Measurements from ENCODE around the gene MED25. TPM values are rescaled to one million over a fixed set of nuclear protein-coding genes. Genes with fewer than 3 reads are reported as not detected.

The MED25 gene
- total RNA-seq, 1 experiment from 2014 or later, result 89.7 TPM

GRCh38 chr19:49801401-49801888 lies 16.6 kb upstream of the MED25 start:
- no peaks in the 10 kb centered on the region for H3K9me3 Mint-ChIP-seq (ENCODE audit: low read depth, unreplicated experiment)
- DNase-seq, result no peak
- H3K4me1 Mint-ChIP-seq (ENCODE audit: low read depth, unreplicated experiment), result no peaks in the 10 kb centered on the region
- intact Hi-C loops (cut with micrococcal nuclease; ENCODE audit: unreplicated experiment), result no loop called here
- no peak overlapping the region for H3K27ac Mint-ChIP-seq (ENCODE audit: unreplicated experiment)
- CTCF ChIA-PET, result interaction anchor here (1.0 kb wide), 1 partner anchor 15 kb away, joined by 3 read pairs; no protein-coding TSS in a partner anchor
- BruUV-seq (replicated peaks), result no TSS peak
- H3K27me3 Mint-ChIP-seq (ENCODE audit: unreplicated experiment), result no peaks in the 10 kb centered on the region
- TF ChIP-seq CTCF (IDR thresholded peaks at IDR 0.05; ENCODE audit: unreplicated experiment), result no peak
- H3K36me3 Mint-ChIP-seq (ENCODE audit: insufficient read depth, unreplicated experiment), result peaks cover 40% of the 10 kb centered on the region
- no peak overlapping the region for H3K4me3 Mint-ChIP-seq (ENCODE audit: low read depth, unreplicated experiment)

- H3K27ac Mint-ChIP-seq (ENCODE audit: unreplicated experiment), result no peak overlapping the region
- intact Hi-C loops (cut with micrococcal nuclease; ENCODE audit: unreplicated experiment), result no loop called here
- H3K4me1 Mint-ChIP-seq (ENCODE audit: low read depth, unreplicated experiment), result no peaks in the 10 kb centered on the region
- CTCF ChIA-PET, result no interaction called here
- H3K4me3 Mint-ChIP-seq (ENCODE audit: low read depth, unreplicated experiment), result no peak overlapping the region
- no peak for TF ChIP-seq CTCF (IDR thresholded peaks at IDR 0.05; ENCODE audit: unreplicated experiment)
- H3K27me3 Mint-ChIP-seq (ENCODE audit: unreplicated experiment), result no peaks in the 10 kb centered on the region
- H3K36me3 Mint-ChIP-seq (ENCODE audit: insufficient read depth, unreplicated experiment), result peaks cover 41% of the 10 kb centered on the region
- no peaks in the 10 kb centered on the region for H3K9me3 Mint-ChIP-seq (ENCODE audit: low read depth, unreplicated experiment)
- no peak for DNase-seq
- no TSS peak for BruUV-seq (replicated peaks)
Measured at GRCh38 chr19:49801966-49802661, 16.0 kb upstream of the MED25 start.

- no TSS peak for BruUV-seq (replicated peaks)
- Mint-ChIP-seq H3K4me1 (ENCODE audit: low read depth, unreplicated experiment) (no peaks in the 10 kb centered on the region), H3K9me3 (ENCODE audit: low read depth, unreplicated experiment) (no peaks in the 10 kb centered on the region), H3K4me3 (ENCODE audit: low read depth, unreplicated experiment) (no peak overlapping the region), H3K27me3 (ENCODE audit: unreplicated experiment) (no peaks in the 10 kb centered on the region), H3K27ac (ENCODE audit: unreplicated experiment) (no peak overlapping the region), H3K36me3 (ENCODE audit: insufficient read depth, unreplicated experiment) (peaks cover 37% of the 10 kb centered on the region)
- intact Hi-C loops (cut with micrococcal nuclease; ENCODE audit: unreplicated experiment), result no loop called here
- CTCF ChIA-PET, result no interaction called here
- TF ChIP-seq CTCF (IDR thresholded peaks at IDR 0.05; ENCODE audit: unreplicated experiment), result no peak
- DNase-seq, result no peak
Measured at GRCh38 chr19:49802836-49803528, 15.1 kb upstream of the MED25 start.

- Mint-ChIP-seq H3K27me3 (ENCODE audit: unreplicated experiment) (no peaks in the 10 kb centered on the region), H3K27ac (ENCODE audit: unreplicated experiment) (no peak overlapping the region), H3K36me3 (ENCODE audit: insufficient read depth, unreplicated experiment) (peaks cover 38% of the 10 kb centered on the region), H3K4me3 (ENCODE audit: low read depth, unreplicated experiment) (no peak overlapping the region), H3K4me1 (ENCODE audit: low read depth, unreplicated experiment) (no peaks in the 10 kb centered on the region), H3K9me3 (ENCODE audit: low read depth, unreplicated experiment) (no peaks in the 10 kb centered on the region)
- CTCF ChIA-PET, result no interaction called here
- no TSS peak for BruUV-seq (replicated peaks)
- no peak for TF ChIP-seq CTCF (IDR thresholded peaks at IDR 0.05; ENCODE audit: unreplicated experiment)
- DNase-seq, result no peak
- intact Hi-C loops (cut with micrococcal nuclease; ENCODE audit: unreplicated experiment), result no loop called here
Measured at GRCh38 chr19:49803529-49803856, 14.6 kb upstream of the MED25 start.

All from Calu3 (cell line).